ENCODE data around the gene CHRNB2. TPM values are rescaled to one million over a fixed set of nuclear protein-coding genes. Genes with fewer than 3 reads are reported as not detected.
A peak's percentile ranks its signal among the peaks of the same experiment; 100 is the strongest.

The CHRNB2 gene
- total and polyA plus RNA-seq, 10 donors, result 0.03 to 0.32 (median 0.18) TPM; not detected in 7

- Histone ChIP-seq H3K4me1 (peaks cover 0 to 31% (median 16%) of the 10 kb centered on the region in 6 donors), H3K27ac (peak overlapping the region in 5 of 8 donors; percentile 2 to 60 (median 13)), H3K4me3 (no peak overlapping the region), H3K9me3 (no peaks in the 10 kb centered on the region), H3K36me3 (peaks cover 4 to 100% (median 99%) of the 10 kb centered on the region in 6 donors), H3K27me3 (replicated peaks in 1 of 7) (no peaks in the 10 kb centered on the region)
- no peak for DNase-seq
- TF ChIP-seq POLR2AphosphoS5 (IDR thresholded peaks at IDR 0.05), result peak in 1 of 3 donors; percentile 10
- TF ChIP-seq CTCF (IDR thresholded peaks at IDR 0.05 in 8 of 11, conservative IDR thresholded peaks at IDR 0.05 in 3 of 11), result no peak
- WGBS, 5 donors, result 55 to 81% (median 72%) methylated on average over 8 to 9 of the region's 9 CpGs
- intact Hi-C loops (cut with DNase I; ENCODE audit: low total_unique reads), result no loop called here
These were observed 16.2 kb downstream of the CHRNB2 start for GRCh38 chr1:154583773-154584172.

GRCh38 chr1:154584267-154584994 lies 16.9 kb downstream of the CHRNB2 start:
- Histone ChIP-seq H3K4me1 (peaks cover 0 to 25% (median 13%) of the 10 kb centered on the region in 6 donors), H3K36me3 (peaks cover 4 to 100% (median 100%) of the 10 kb centered on the region in 6 donors), H3K9me3 (no peaks in the 10 kb centered on the region), H3K27ac (peak overlapping the region in 5 of 8 donors; percentile 2 to 60 (median 13)), H3K4me3 (no peak overlapping the region), H3K27me3 (replicated peaks in 1 of 7) (no peaks in the 10 kb centered on the region)
- 76 to 80% (median 79%) methylated on average over 9 of the region's 9 CpGs for WGBS, 5 donors
- intact Hi-C loops (cut with DNase I; ENCODE audit: low total_unique reads), result no loop called here
- DNase-seq, result no peak
- TF ChIP-seq POLR2A (IDR thresholded peaks at IDR 0.05) (no peak), CTCF (IDR thresholded peaks at IDR 0.05 in 8 of 11, conservative IDR thresholded peaks at IDR 0.05 in 3 of 11) (peak in 1 of 11 experiments; percentile 17)

GRCh38 chr1:154586231-154586630 lies 18.7 kb downstream of the CHRNB2 start:
- H3K36me3 ChIP-seq, result peaks cover 4 to 100% (median 100%) of the 10 kb centered on the region in 6 donors
- no peak for DNase-seq
- H3K27me3 ChIP-seq (replicated peaks in 1 of 7), result no peaks in the 10 kb centered on the region
- WGBS, 5 donors, result 88 to 93% (median 88%) methylated on average over 10 of the region's 10 CpGs
- no peak for TF ChIP-seq CTCF (IDR thresholded peaks at IDR 0.05 in 8 of 11, conservative IDR thresholded peaks at IDR 0.05 in 3 of 11)
- no peak for TF ChIP-seq POLR2AphosphoS5 (IDR thresholded peaks at IDR 0.05)
- no peak for TF ChIP-seq POLR2A (IDR thresholded peaks at IDR 0.05)
- no peak overlapping the region for H3K4me3 ChIP-seq
- intact Hi-C loops (cut with DNase I; ENCODE audit: low total_unique reads), result no loop called here
- no peaks in the 10 kb centered on the region for H3K9me3 ChIP-seq
- H3K4me1 ChIP-seq, result peaks cover 0 to 21% (median 12%) of the 10 kb centered on the region in 6 donors
- no peak overlapping the region for H3K27ac ChIP-seq

GRCh38 chr1:154586641-154587040 lies 19.1 kb downstream of the CHRNB2 start:
- WGBS, 5 donors, result 91 to 97% (median 96%) methylated on average over 6 of the region's 6 CpGs
- Histone ChIP-seq H3K4me3 (no peak overlapping the region), H3K4me1 (peaks cover 0 to 21% (median 12%) of the 10 kb centered on the region in 6 donors), H3K9me3 (no peaks in the 10 kb centered on the region), H3K27ac (no peak overlapping the region), H3K36me3 (peaks cover 4 to 100% (median 100%) of the 10 kb centered on the region in 6 donors), H3K27me3 (replicated peaks in 1 of 7) (no peaks in the 10 kb centered on the region)
- TF ChIP-seq CTCF (IDR thresholded peaks at IDR 0.05 in 8 of 11, conservative IDR thresholded peaks at IDR 0.05 in 3 of 11) (no peak), POLR2AphosphoS5 (IDR thresholded peaks at IDR 0.05) (no peak), POLR2A (IDR thresholded peaks at IDR 0.05) (no peak)
- DNase-seq, result no peak
- intact Hi-C loops (cut with DNase I; ENCODE audit: low total_unique reads), result no loop called here

Data from spleen (tissue), 11 donors.